CD4-positive, CD25-positive, alpha-beta regulatory T cell (primary cell): ENCODE data around the gene ELAVL1. TPM values are rescaled to one million over a fixed set of nuclear protein-coding genes. Genes with fewer than 3 reads are reported as not detected.
"Not testable (repeated sequence)": the region's sequence is repeated elsewhere in the genome, so short reads cannot be mapped to it uniquely, and the experiment has no call there.

Experiments
- ATAC-seq, 2 donors: fragments of 150-1000 bp; cut with Tn5 transposase; one replicate each; pipeline ENCODE4 v1.10.0; 2021; ENCODE audit warnings: low read depth in 2 of 2, moderate number of reproducible peaks in 2 of 2, moderate library complexity in 1 of 2
- DNase-seq, 3 donors: peaks; one replicate each; pipeline versions ENCODE4 v3.0.0 to v3.0.0-alpha.2; 2012 to 2022; ENCODE audit warnings: mixed read lengths in 1 of 3
- H3K27ac ChIP-seq: one replicate; pipeline ENCODE4 v1.7.0; 2013; ENCODE audit warnings: mild to moderate bottlenecking, low read length; ENCODE audit not compliant: insufficient read depth, poor library complexity, severe bottlenecking
- H3K27me3 ChIP-seq: one replicate; pipeline ENCODE4 v1.7.0; 2013; ENCODE audit warnings: low read length; ENCODE audit not compliant: control insufficient read depth, insufficient read depth
- H3K36me3 ChIP-seq: one replicate; pipeline ENCODE4 v1.7.0; 2013; ENCODE audit warnings: mild to moderate bottlenecking, low read length, moderate library complexity; ENCODE audit not compliant: control insufficient read depth, insufficient read depth
- H3K4me1 ChIP-seq: 2 replicates; pipeline ENCODE4 v1.7.0; 2013; ENCODE audit warnings: mild to moderate bottlenecking, low read length; ENCODE audit not compliant: insufficient read depth, control insufficient read depth, poor library complexity, severe bottlenecking
- H3K4me3 ChIP-seq: one replicate; pipeline ENCODE4 v1.7.0; 2013; ENCODE audit warnings: low read depth, mild to moderate bottlenecking, low read length, moderate library complexity
- H3K9me3 ChIP-seq, 2 experiments: 1 replicate in 1 of 2; 2 replicates in 1 of 2; pipeline ENCODE4 v1.7.0; 2013; ENCODE audit warnings: low read length in 2 of 2, mild to moderate bottlenecking in 1 of 2, moderate library complexity in 1 of 2; ENCODE audit not compliant: control insufficient read depth in 2 of 2
- H3K27ac Mint-ChIP-seq, 3 donors: one replicate each; pipeline ENCODE4 v1.8.0; 2020 to 2022; ENCODE audit warnings: mild to moderate bottlenecking in 3 of 3, mixed read lengths in 3 of 3, moderate library complexity in 2 of 3
- H3K27me3 Mint-ChIP-seq: one replicate; pipeline ENCODE4 v1.8.0; 2022; ENCODE audit warnings: mild to moderate bottlenecking, mixed read lengths
- H3K36me3 Mint-ChIP-seq: one replicate; pipeline ENCODE4 v1.8.0; 2020; ENCODE audit warnings: mixed read lengths
- H3K4me1 Mint-ChIP-seq, 4 donors: one replicate each; pipeline ENCODE4 v1.8.0; 2020 to 2022; ENCODE audit warnings: mixed read lengths in 4 of 4, mild to moderate bottlenecking in 1 of 4
- H3K4me3 Mint-ChIP-seq, 4 donors: one replicate each; pipeline ENCODE4 v1.8.0; 2020 to 2022; ENCODE audit warnings: mild to moderate bottlenecking in 4 of 4, mixed read lengths in 4 of 4, moderate library complexity in 3 of 4
- H3K9me3 Mint-ChIP-seq, 7 donors: one replicate each; pipeline ENCODE4 v1.8.0; 2020 to 2022; ENCODE audit warnings: mixed read lengths in 7 of 7, mild to moderate bottlenecking in 3 of 7, moderate library complexity in 2 of 7
- polyA plus RNA-seq, 4 donors: library from polyadenylated mRNA; unstranded; fragments of 300-500 nt; fragmentation: Illumina TruSeq; gene quantifications; one replicate each; pipeline ENCODE4 v1.2.3, GENCODE V29; 2021
- total RNA-seq: library from RNA; stranded (reverse); gene quantifications from one replicate; pipeline ENCODE4 v1.2.3, GENCODE V29; 2022

ELAVL1 gene
- total and polyA plus RNA-seq, 5 donors from 2014 or later, result 39.6 to 52.0 (median 48.0) TPM

- peaks cover 51% of the 10 kb centered on the region for H3K4me1 ChIP-seq
- not testable (repeated sequence) for H3K9me3 ChIP-seq, H3K27ac ChIP-seq, ATAC-seq, H3K9me3 Mint-ChIP-seq, H3K36me3 Mint-ChIP-seq, H3K4me3 ChIP-seq, DNase-seq, H3K36me3 ChIP-seq
- Mint-ChIP-seq H3K27ac (peak overlapping the region in 2 of 3 donors; percentile 59 to 73), H3K4me3 (peak overlapping the region; percentile 30 to 89 (median 66)), H3K4me1 (peaks cover 0 to 51% (median 19%) of the 10 kb centered on the region in 4 donors), H3K27me3 (peaks cover 43% of the 10 kb centered on the region)
- H3K27me3 ChIP-seq, result peaks cover 11% of the 10 kb centered on the region
Observed at GRCh38 chr19:7918062-7918614, 87.3 kb downstream of the ELAVL1 start.

- H3K27me3 ChIP-seq, result peaks cover 11% of the 10 kb centered on the region
- H3K27ac ChIP-seq, result no peak overlapping the region
- H3K36me3 Mint-ChIP-seq, result peaks cover 7% of the 10 kb centered on the region
- H3K27me3 Mint-ChIP-seq, result peaks cover 43% of the 10 kb centered on the region
- H3K36me3 ChIP-seq, result no peaks in the 10 kb centered on the region
- H3K9me3 Mint-ChIP-seq, result peaks cover 0 to 2% (median 0%) of the 10 kb centered on the region in 7 donors
- DNase-seq (peak; percentile 34 to 58 (median 57)), ATAC-seq (peak in 1 of 2 donors; percentile 9)
- no peaks in the 10 kb centered on the region for H3K9me3 ChIP-seq
- no peak overlapping the region for H3K4me3 ChIP-seq
- peaks cover 51% of the 10 kb centered on the region for H3K4me1 ChIP-seq
- peak overlapping the region in 2 of 3 donors; percentile 59 to 63 for H3K27ac Mint-ChIP-seq
- H3K4me1 Mint-ChIP-seq, result peaks cover 0 to 48% (median 18%) of the 10 kb centered on the region in 4 donors
- peak overlapping the region; percentile 79 to 89 (median 82) for H3K4me3 Mint-ChIP-seq
Observed at GRCh38 chr19:7917267-7918061, 88.0 kb downstream of the ELAVL1 start.

GRCh38 chr19:7916955-7917266 lies 88.5 kb downstream of the ELAVL1 start:
- Histone ChIP-seq H3K36me3 (peaks cover 3% of the 10 kb centered on the region), H3K4me3 (no peak overlapping the region), H3K27me3 (peaks cover 11% of the 10 kb centered on the region), H3K4me1 (peaks cover 45% of the 10 kb centered on the region), H3K9me3 (no peaks in the 10 kb centered on the region), H3K27ac (no peak overlapping the region)
- Mint-ChIP-seq H3K27ac (peak overlapping the region in 1 of 3 donors; percentile 63), H3K4me3 (peak overlapping the region; percentile 64 to 82 (median 80)), H3K27me3 (peaks cover 43% of the 10 kb centered on the region), H3K9me3 (peaks cover 0 to 2% (median 0%) of the 10 kb centered on the region in 7 donors), H3K36me3 (peaks cover 6% of the 10 kb centered on the region), H3K4me1 (peaks cover 0 to 43% (median 18%) of the 10 kb centered on the region in 4 donors)
- ATAC-seq (no peak), DNase-seq (no peak)

GRCh38 chr19:7916103-7916954 lies 89.1 kb downstream of the ELAVL1 start:
- Histone ChIP-seq H3K36me3 (peaks cover 9% of the 10 kb centered on the region), H3K9me3 (no peaks in the 10 kb centered on the region), H3K4me3 (no peak overlapping the region), H3K27ac (no peak overlapping the region), H3K4me1 (peaks cover 39% of the 10 kb centered on the region), H3K27me3 (peaks cover 11% of the 10 kb centered on the region)
- ATAC-seq, result no peak
- peak; percentile 44 to 49 (median 47) for DNase-seq
- Mint-ChIP-seq H3K36me3 (peaks cover 9% of the 10 kb centered on the region), H3K27me3 (peaks cover 43% of the 10 kb centered on the region), H3K4me3 (peak overlapping the region; percentile 26 to 83 (median 52)), H3K4me1 (peaks cover 0 to 40% (median 16%) of the 10 kb centered on the region in 4 donors), H3K9me3 (peaks cover 0 to 2% (median 0%) of the 10 kb centered on the region in 7 donors), H3K27ac (no peak overlapping the region)

- H3K4me3 ChIP-seq, result no peak overlapping the region
Observed at GRCh38 chr19:7915250-7916102, 90.0 kb downstream of the ELAVL1 start.

GRCh38 chr19:7914598-7915045 lies 90.8 kb downstream of the ELAVL1 start, which contains the start of gene TGFBR3L:
Gene TGFBR3L (plus strand): TSS chr19:7914830.
- H3K27ac ChIP-seq, result no peak within 1 kb of the TSS
- no peak for ATAC-seq
- H3K27me3 Mint-ChIP-seq, result peaks cover 36% of the 10 kb centered on the region
- no peaks in the 10 kb centered on the region for H3K9me3 Mint-ChIP-seq
- no peaks in the 10 kb centered on the region for H3K9me3 ChIP-seq
- no peak for DNase-seq
- H3K4me3 ChIP-seq, result no peak within 1 kb of the TSS
- H3K27ac Mint-ChIP-seq, result peak within 1 kb of the TSS in 1 of 3 donors; percentile 89
- peaks cover 11% of the 10 kb centered on the region for H3K27me3 ChIP-seq
- peaks cover 19% of the 10 kb centered on the region for H3K36me3 ChIP-seq
- peaks cover 0 to 29% (median 6%) of the 10 kb centered on the region in 4 donors for H3K4me1 Mint-ChIP-seq
- H3K36me3 Mint-ChIP-seq, result peaks cover 14% of the 10 kb centered on the region
- H3K4me3 Mint-ChIP-seq, result peak within 1 kb of the TSS; percentile 55 to 83 (median 65)
- peaks cover 29% of the 10 kb centered on the region for H3K4me1 ChIP-seq

More at GRCh38 chr19:7915250-7916102, 90.0 kb downstream of the ELAVL1 start:
- Mint-ChIP-seq H3K4me3 (peak overlapping the region; percentile 32 to 83 (median 64)), H3K36me3 (peaks cover 14% of the 10 kb centered on the region), H3K27ac (peak overlapping the region in 1 of 3 donors; percentile 89), H3K9me3 (peaks cover 0 to 2% (median 0%) of the 10 kb centered on the region in 7 donors), H3K27me3 (peaks cover 43% of the 10 kb centered on the region), H3K4me1 (peaks cover 0 to 35% (median 11%) of the 10 kb centered on the region in 4 donors)
- peaks cover 11% of the 10 kb centered on the region for H3K27me3 ChIP-seq
- H3K27ac ChIP-seq, result no peak overlapping the region
- H3K36me3 ChIP-seq, result peaks cover 16% of the 10 kb centered on the region
- ATAC-seq, result no peak
- no peaks in the 10 kb centered on the region for H3K9me3 ChIP-seq
- peaks cover 34% of the 10 kb centered on the region for H3K4me1 ChIP-seq
- DNase-seq, result no peak
